ENCODE measurements around the gene FAM151B. TPM values are rescaled to one million over a fixed set of nuclear protein-coding genes. Genes with fewer than 3 reads are reported as not detected.
A peak's percentile ranks its signal among the peaks of the same experiment; 100 is the strongest.

FAM151B gene
- total and polyA plus RNA-seq, 9 of the 15 experiments (the other 6 are each of a cell fraction or from before 2014, with no cell fraction given) = 0.10 to 0.46 (median 0.22) TPM; not detected in 2

DNA sequence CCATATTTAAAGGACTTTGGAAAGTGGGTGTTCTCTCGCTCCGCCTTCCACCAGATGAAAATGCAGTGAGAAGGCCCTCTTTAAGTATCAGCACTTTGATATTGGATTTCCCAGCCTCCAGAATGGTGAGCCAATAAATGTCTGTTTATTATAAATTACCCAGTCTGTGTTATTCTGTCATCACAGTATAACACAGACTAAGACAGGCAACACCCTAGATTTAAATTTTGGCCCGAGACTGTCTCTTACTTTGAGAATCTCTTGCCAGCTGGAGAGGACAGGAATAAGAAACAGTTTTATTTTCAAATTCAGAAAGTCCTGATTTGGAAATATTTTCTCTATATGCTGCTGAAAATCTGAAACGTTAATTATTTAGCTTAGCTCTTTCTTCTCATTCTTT, 21.5 kb downstream of the FAM151B start:
- no peak overlapping the region for H2AFZ ChIP-seq (ENCODE audit: low read depth, low read length)
- no peaks in the 10 kb centered on the region for H3K36me3 ChIP-seq (ENCODE audit: control insufficient read depth, insufficient read depth, low read length)
- DNase-seq (ENCODE audit: extremely low read depth in 1 of 4, low spot score in 3 of 4) (no peak), FAIRE-seq (no peak), ATAC-seq (no peak)
- H4K20me1 ChIP-seq (replicated peaks; ENCODE audit: control insufficient read depth, insufficient read depth, low read length) = no peaks in the 10 kb centered on the region
- ChIA-PET CTCF (ENCODE audit: low intra/inter-chr PET ratio) (no interaction called here), POLR2A (no interaction called here)
- in situ Hi-C loops (cut with MboI) = no loop called here
- no peak overlapping the region for H3K4me2 ChIP-seq (ENCODE audit: insufficient read depth, low read length)
- peaks cover 7 to 8% of the 10 kb centered on the region in 2 experiments; a peak in 3 of 5 replicates for H3K27me3 ChIP-seq (ENCODE audit: control insufficient read depth in 2 of 2, insufficient read depth in 2 of 2, low read length in 2 of 2)
- H3K9me1 ChIP-seq (ENCODE audit: control insufficient read depth, insufficient read depth, low read length) = no peaks in the 10 kb centered on the region
- no peak overlapping the region for H3K27ac ChIP-seq (ENCODE audit: extremely low read depth, low read depth, low read length)
- BruUV-seq (replicated peaks) = no TSS peak
- TF ChIP-seq SMAD1 (IDR thresholded peaks at IDR 0.05; ENCODE audit: low read depth, low read length, partially characterized antibody) = no peak
- TF ChIP-seq ZNF695 (CRISPR knock-in tag; IDR thresholded peaks at IDR 0.05) = no peak
- TF ChIP-seq POLR2H (tag; IDR thresholded peaks at IDR 0.05; ENCODE audit: low read depth) = no peak
- H3K4me3 ChIP-seq = no peak overlapping the region
- H3K4me1 ChIP-seq (replicated peaks in 1 of 2; ENCODE audit: control insufficient read depth in 2 of 2, insufficient read depth in 2 of 2, low read length in 2 of 2) = no peaks in the 10 kb centered on the region
- WGBS (ENCODE audit: insufficient coverage, low coverage, missing lambda C conversion rate) = 3% methylated on average over 4 of the region's 4 CpGs
- H3K9ac ChIP-seq (ENCODE audit: insufficient read depth in 1 of 2, low read depth in 2 of 2, low read length in 2 of 2) = no peak overlapping the region
- no peaks in the 10 kb centered on the region for H3K79me2 ChIP-seq (ENCODE audit: control insufficient read depth, insufficient read depth, low read length)
- intact Hi-C loops (cut with micrococcal nuclease) = no loop called here
- H3K9me3 ChIP-seq (replicated peaks; ENCODE audit: control insufficient read depth, insufficient read depth, low read depth, low read length) = no peaks in the 10 kb centered on the region

DNA sequence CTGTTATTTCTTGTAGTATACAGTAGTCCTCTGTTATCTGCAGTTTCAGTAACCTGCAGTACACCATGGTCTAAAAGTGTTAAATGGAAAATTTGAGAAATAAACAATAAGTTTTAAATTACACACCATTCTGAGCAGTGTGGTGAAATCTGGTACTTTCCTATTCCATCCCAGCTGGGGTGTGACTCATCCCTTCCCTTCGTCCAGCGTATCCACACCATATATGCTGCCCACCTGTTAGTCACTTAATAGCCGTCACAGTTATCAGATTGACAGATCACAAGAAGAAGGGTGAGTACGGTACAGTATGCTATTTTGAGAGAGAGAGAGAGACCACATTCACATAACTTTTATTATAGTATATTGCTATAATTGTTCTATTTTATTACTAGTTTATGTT, 28.9 kb downstream of the FAM151B start:
- H3K27me3 ChIP-seq (ENCODE audit: control insufficient read depth in 2 of 2, insufficient read depth in 2 of 2, low read length in 2 of 2) = peaks cover 2 to 3% of the 10 kb centered on the region in 2 experiments; a peak in 2 of 5 replicates
- TF ChIP-seq ZNF830 (CRISPR knock-in tag; IDR thresholded peaks at IDR 0.05) (no peak), JUND (IDR thresholded peaks at IDR 0.05; ENCODE audit: borderline replicate concordance, low read depth, low read length) (peak; percentile 48; the same call in 1 of the 2 replicates), JUND (tag; IDR thresholded peaks at IDR 0.05; ENCODE audit: borderline replicate concordance, low read depth, low read length) (peak; percentile 32; the same call in 1 of the 3 replicates), ZNF583 (CRISPR knock-in tag; IDR thresholded peaks at IDR 0.05) (no peak), SRSF1 (IDR thresholded peaks at IDR 0.05; ENCODE audit: low read depth, low read length) (no peak), SUPT5H (IDR thresholded peaks at IDR 0.05) (no peak)
- TF ChIP-seq, protein P1, sequence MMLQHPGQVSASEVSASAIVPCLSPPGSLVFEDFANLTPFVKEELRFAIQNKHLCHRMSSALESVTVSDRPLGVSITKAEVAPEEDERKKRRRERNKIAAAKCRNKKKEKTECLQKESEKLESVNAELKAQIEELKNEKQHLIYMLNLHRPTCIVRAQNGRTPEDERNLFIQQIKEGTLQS (IDR thresholded peaks at IDR 0.05) = peak; percentile 59; the same call in 1 of the 2 replicates
- TF ChIP-seq, protein P1 (CRISPR knock-in tag; conservative IDR thresholded peaks at IDR 0.05) = no peak

More for the DNA sequence above, 28.9 kb downstream of the FAM151B start:
- Histone ChIP-seq H4K20me1 (replicated peaks; ENCODE audit: control insufficient read depth, insufficient read depth, low read length) (no peaks in the 10 kb centered on the region), H2AFZ (ENCODE audit: low read depth, low read length) (no peak overlapping the region), H3K9me1 (ENCODE audit: control insufficient read depth, insufficient read depth, low read length) (no peaks in the 10 kb centered on the region), H3K9me3 (replicated peaks; ENCODE audit: control insufficient read depth, insufficient read depth, low read depth, low read length) (no peaks in the 10 kb centered on the region), H3K27ac (ENCODE audit: extremely low read depth, low read depth, low read length) (no peak overlapping the region), H3K4me1 (replicated peaks in 1 of 2; ENCODE audit: control insufficient read depth in 2 of 2, insufficient read depth in 2 of 2, low read length in 2 of 2) (no peaks in the 10 kb centered on the region), H3K79me2 (ENCODE audit: control insufficient read depth, insufficient read depth, low read length) (no peaks in the 10 kb centered on the region), H3K36me3 (ENCODE audit: control insufficient read depth, insufficient read depth, low read length) (no peaks in the 10 kb centered on the region), H3K4me2 (ENCODE audit: insufficient read depth, low read length) (no peak overlapping the region), H3K9ac (ENCODE audit: insufficient read depth in 1 of 2, low read depth in 2 of 2, low read length in 2 of 2) (no peak overlapping the region), H3K4me3 (no peak overlapping the region)
- intact Hi-C loops (cut with micrococcal nuclease) (no loop called here), in situ Hi-C loops (cut with MboI) (no loop called here)
- DNase-seq (ENCODE audit: extremely low read depth in 1 of 4, low spot score in 3 of 4) (peak in 3 of 4 experiments; percentile 14 to 47 (median 31)), FAIRE-seq (no peak), ATAC-seq (peak; percentile 29; the same call in 1 of the 3 replicates)
- WGBS (ENCODE audit: insufficient coverage, low coverage, missing lambda C conversion rate) = 2% methylated on average over 4 of the region's 4 CpGs
- POLR2A ChIA-PET = no interaction called here
- CTCF ChIA-PET (ENCODE audit: low intra/inter-chr PET ratio) = no interaction called here
- BruUV-seq (replicated peaks) = no TSS peak
